GM19328 (cell line): ENCODE measurements around the gene ASAH2.

Experiments
- ATAC-seq: cut with Tn5 transposase; IDR thresholded peaks from one replicate; pipeline ENCODE4 v1.9.1; 2021; ENCODE audit warnings: mild to moderate bottlenecking, moderate library complexity; ENCODE audit not compliant: unreplicated experiment

ASAH2 gene

DNA sequence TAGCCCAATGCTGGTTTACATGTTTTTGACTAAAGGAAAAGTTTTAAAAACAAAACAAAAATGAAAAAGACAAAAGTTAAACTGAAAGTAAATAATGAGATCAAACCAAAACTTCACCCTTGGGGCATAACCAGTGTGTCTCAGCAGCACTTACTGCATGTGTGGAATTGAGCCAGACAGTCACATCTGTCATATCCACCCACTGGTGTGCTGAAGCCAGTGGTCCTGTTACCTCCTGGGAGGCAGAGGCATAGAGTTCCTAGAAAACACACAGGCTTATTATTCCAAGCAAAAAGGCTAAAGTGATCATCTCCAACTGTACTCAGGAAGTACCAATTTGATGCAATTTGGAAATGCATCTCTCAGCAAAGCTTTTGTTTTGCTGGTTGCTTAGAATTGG, 40.4 kb downstream of the ASAH2 start:
- no peak for ATAC-seq
